GM10248 (cell line): Measurements from ENCODE around the gene ERI3.
A peak's percentile ranks its signal among the peaks of the same experiment; 100 is the strongest.

Experiments
- CTCF ChIA-PET: fragments of 300-600 bp; sonication (Branson Sonifier 250); formaldehyde crosslinking; extraction: SDS; loops from one replicate; lab custom pipeline; 2021; ENCODE audit warnings: antibody characterized with exemption; lab: Yijun Ruan, JAX
- POLR2A ChIA-PET: fragments of 350-650 bp; sonication (Branson Sonifier 250); formaldehyde crosslinking; extraction: SDS; loops from one replicate; lab custom pipeline; 2020; ENCODE audit warnings: antibody characterized with exemption; lab: Yijun Ruan, JAX
- DNase-seq: peaks from one replicate; pipeline ENCODE4 v3.0.0; 2012; ENCODE audit errors: extremely low spot score
- CTCF ChIP-seq: IDR thresholded peaks from 2 replicates; pipeline ENCODE4 v1.5.1; 2012; ENCODE audit warnings: mild to moderate bottlenecking, low read depth; ENCODE audit errors: extremely low read depth, missing control alignments, control extremely low read depth

ERI3 gene

DNA sequence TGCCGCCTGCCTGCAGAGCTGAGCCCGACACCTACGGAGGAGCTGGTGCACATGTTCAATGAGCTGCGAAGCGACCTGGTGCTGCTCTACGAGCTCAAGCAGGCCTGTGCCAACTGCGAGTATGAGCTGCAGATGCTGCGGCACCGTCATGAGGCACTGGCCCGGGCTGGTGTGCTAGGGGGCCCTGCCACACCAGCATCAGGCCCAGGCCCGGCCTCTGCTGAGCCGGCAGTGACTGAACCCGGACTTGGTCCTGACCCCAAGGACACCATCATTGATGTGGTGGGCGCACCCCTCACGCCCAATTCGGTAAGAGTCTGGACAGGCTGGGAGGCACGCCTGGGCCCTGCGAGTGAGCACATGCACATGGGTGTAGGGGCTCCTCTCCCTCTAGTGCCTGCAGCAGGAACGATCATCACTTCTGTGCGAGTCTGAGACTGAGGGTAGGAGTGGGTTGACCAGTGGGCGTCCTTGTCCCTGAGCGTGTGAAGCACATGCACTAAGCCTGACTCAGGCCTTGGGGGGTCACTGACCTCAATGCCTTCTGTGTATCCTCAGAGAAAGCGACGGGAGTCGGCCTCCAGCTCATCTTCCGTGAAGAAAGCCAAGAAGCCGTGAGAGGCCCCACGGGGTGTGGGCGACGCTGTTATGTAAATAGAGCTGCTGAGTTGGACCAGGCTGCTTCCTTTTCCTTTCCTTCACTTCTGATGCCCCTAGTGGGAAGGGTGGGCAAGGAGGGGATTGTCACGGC is 134.9 kb downstream of the ERI3 start:
- no peak for TF ChIP-seq CTCF
- DNase-seq = no peak
- POLR2A ChIA-PET = no interaction called here
- CTCF ChIA-PET = interaction anchor here (0.9 to 7.6 kb wide), 8 partner anchors 9 to 433 kb away, joined by 3 to 72 read pairs (median 5); no protein-coding TSS in a partner anchor

GRCh38 chr1:44219301-44219626 is 135.8 kb downstream of the ERI3 start:
- POLR2A ChIA-PET = no interaction called here
- DNase-seq = no peak
- no peak for TF ChIP-seq CTCF
- CTCF ChIA-PET = interaction anchor here (1.1 to 7.6 kb wide), 8 partner anchors 14 to 433 kb away, joined by 3 to 72 read pairs (median 8); no protein-coding TSS in a partner anchor

GRCh38 chr1:44218503-44219300 is 136.4 kb downstream of the ERI3 start:
- POLR2A ChIA-PET = no interaction called here
- no peak for TF ChIP-seq CTCF

DNA sequence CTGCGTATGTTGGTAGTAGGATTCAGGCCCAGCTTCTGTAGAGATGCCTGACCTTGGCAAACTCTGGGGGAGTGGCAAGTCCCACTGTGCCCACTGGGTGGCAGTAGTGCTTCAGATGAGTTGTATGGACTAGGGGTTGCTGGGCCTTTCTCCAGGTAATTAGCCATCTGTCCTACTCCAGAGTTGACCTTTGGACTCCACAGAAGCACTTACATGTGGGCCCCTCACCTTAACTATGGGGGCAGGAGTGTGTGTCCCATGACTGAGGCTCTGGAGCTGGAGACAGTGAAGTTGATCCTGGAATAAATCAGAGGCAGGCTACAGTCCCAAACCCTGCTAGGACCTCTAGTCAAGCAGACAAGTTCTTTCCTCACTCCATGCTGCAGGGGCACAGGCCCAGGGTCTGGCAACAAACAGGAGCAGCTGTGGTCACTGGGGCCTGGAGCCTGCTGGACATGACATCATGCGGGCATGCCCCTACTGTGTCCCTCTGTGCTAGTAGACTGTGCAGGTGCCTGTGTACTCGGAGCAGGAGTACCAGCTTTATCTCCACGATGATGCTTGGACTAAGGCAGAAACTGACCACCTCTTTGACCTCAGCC is 137.1 kb downstream of the ERI3 start:
- peak; percentile 87 for TF ChIP-seq CTCF
- ChIA-PET CTCF (interaction anchor here (0.6 to 7.6 kb wide), 43 partner anchors 8 to 446 kb away, joined by 3 to 72 read pairs (median 5); no protein-coding TSS in a partner anchor), POLR2A (no interaction called here)
- peak; percentile 73 for DNase-seq

More at GRCh38 chr1:44218503-44219300, 136.4 kb downstream of the ERI3 start:
- no peak for DNase-seq
- CTCF ChIA-PET = interaction anchor here (0.6 to 7.6 kb wide), 28 partner anchors 8 to 433 kb away, joined by 3 to 72 read pairs (median 6); no protein-coding TSS in a partner anchor

DNA sequence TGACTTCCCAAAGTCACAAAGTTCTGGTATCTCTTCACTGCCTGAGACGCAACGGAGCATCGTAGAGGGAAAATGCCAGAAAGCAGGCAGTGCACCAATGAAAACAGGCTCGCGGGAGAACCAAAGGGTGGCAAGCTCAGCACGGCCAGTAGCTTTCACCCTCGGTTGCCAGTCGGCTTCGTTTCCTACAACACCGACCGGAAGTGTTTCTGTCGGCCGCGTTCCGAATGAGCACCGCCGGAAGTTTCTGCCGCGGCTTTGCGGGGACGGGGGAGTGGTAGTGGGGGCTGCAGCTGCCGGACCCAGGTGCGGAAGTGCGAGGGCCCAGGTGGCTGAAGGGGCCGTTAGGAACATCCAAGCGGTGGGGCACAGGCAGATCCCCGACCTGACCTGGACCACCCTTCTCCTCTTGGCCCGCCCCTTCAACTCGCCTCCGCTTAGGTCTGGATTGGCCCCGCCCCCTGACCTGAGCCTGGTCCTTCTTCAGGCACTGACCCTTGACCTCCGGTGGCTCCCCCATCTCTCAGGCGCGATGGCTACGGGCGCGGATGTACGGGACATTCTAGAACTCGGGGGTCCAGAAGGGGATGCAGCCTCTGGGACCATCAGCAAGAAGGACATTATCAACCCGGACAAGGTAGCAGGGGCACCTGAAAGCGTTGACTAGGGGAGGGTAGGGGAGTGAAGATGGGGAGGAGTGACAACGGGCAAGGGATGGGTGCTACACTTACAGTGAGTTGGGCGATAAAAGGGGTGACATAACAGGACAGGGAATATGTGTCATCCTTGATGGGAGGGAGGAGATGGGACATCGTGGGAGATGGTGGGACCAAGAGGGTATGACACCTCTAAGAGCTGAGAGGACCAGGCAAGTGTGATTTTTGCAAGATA is 141.6 kb downstream of the ERI3 start, which contains the start of gene DMAP1:
Gene DMAP1 (plus strand): TSS at position 250 of the 891 bp plus-strand sequence. CDS start 283 bp downstream, at position 533.
- TF ChIP-seq CTCF = no peak
- ChIA-PET POLR2A (interaction anchor here (1.1 kb wide), 1 partner anchor 418 kb away, joined by 4 read pairs; no protein-coding TSS in a partner anchor), CTCF (interaction anchor here (0.9 to 2.4 kb wide), 11 partner anchors 9 to 439 kb away, joined by 3 to 7 read pairs (median 3); no protein-coding TSS in a partner anchor)
- peak; percentile 79 for DNase-seq
